Measurements from ENCODE around the gene PNPLA1.

PNPLA1 gene

GRCh38 chr6:36272234-36272633 is 2.4 kb downstream of the PNPLA1 start:
- no peak overlapping the region for H3K27ac ChIP-seq (ENCODE audit: low read depth, low read length)
- no peaks in the 10 kb centered on the region for H3K4me1 ChIP-seq (ENCODE audit: control insufficient read depth, insufficient read depth, low read length, unreplicated experiment)
- H2AFZ ChIP-seq (ENCODE audit: low read length, unreplicated experiment): no peak overlapping the region
- H3K27me3 ChIP-seq (ENCODE audit: insufficient read depth, low read length): peaks cover 21% of the 10 kb centered on the region
- no peaks in the 10 kb centered on the region for H3K36me3 ChIP-seq (ENCODE audit: insufficient read depth, low read length)
- no peak overlapping the region for H3K4me3 ChIP-seq (ENCODE audit: low read depth, low read length)
- no peaks in the 10 kb centered on the region for H3K79me2 ChIP-seq (ENCODE audit: control insufficient read depth, insufficient read depth, low read length, unreplicated experiment)

GRCh38 chr6:36273067-36273466 is 3.2 kb downstream of the PNPLA1 start:
- no peak overlapping the region for H3K27ac ChIP-seq (ENCODE audit: low read depth, low read length)
- no peak overlapping the region for H3K4me3 ChIP-seq (ENCODE audit: low read depth, low read length)
- H3K36me3 ChIP-seq (ENCODE audit: insufficient read depth, low read length): no peaks in the 10 kb centered on the region
- H3K79me2 ChIP-seq (ENCODE audit: control insufficient read depth, insufficient read depth, low read length, unreplicated experiment): no peaks in the 10 kb centered on the region
- H3K4me1 ChIP-seq (ENCODE audit: control insufficient read depth, insufficient read depth, low read length, unreplicated experiment): no peaks in the 10 kb centered on the region
- H3K27me3 ChIP-seq (ENCODE audit: insufficient read depth, low read length): peaks cover 22% of the 10 kb centered on the region
- no peak overlapping the region for H2AFZ ChIP-seq (ENCODE audit: low read length, unreplicated experiment)

- no peak overlapping the region for H3K4me3 ChIP-seq (ENCODE audit: low read depth, low read length)
- no peaks in the 10 kb centered on the region for H3K4me1 ChIP-seq (ENCODE audit: control insufficient read depth, insufficient read depth, low read length, unreplicated experiment)
- H3K27me3 ChIP-seq (ENCODE audit: insufficient read depth, low read length): peaks cover 25% of the 10 kb centered on the region
- no peaks in the 10 kb centered on the region for H3K79me2 ChIP-seq (ENCODE audit: control insufficient read depth, insufficient read depth, low read length, unreplicated experiment)
- no peaks in the 10 kb centered on the region for H3K36me3 ChIP-seq (ENCODE audit: insufficient read depth, low read length)
- no peak overlapping the region for H3K27ac ChIP-seq (ENCODE audit: low read depth, low read length)
- H2AFZ ChIP-seq (ENCODE audit: low read length, unreplicated experiment): no peak overlapping the region
Observed at GRCh38 chr6:36273802-36274514, 4.1 kb downstream of the PNPLA1 start.

- no peak overlapping the region for H3K4me3 ChIP-seq (ENCODE audit: low read depth, low read length)
- peaks cover 40% of the 10 kb centered on the region for H3K27me3 ChIP-seq (ENCODE audit: insufficient read depth, low read length)
- no peak overlapping the region for H2AFZ ChIP-seq (ENCODE audit: low read length, unreplicated experiment)
- H3K79me2 ChIP-seq (ENCODE audit: control insufficient read depth, insufficient read depth, low read length, unreplicated experiment): no peaks in the 10 kb centered on the region
- H3K4me1 ChIP-seq (ENCODE audit: control insufficient read depth, insufficient read depth, low read length, unreplicated experiment): no peaks in the 10 kb centered on the region
- H3K36me3 ChIP-seq (ENCODE audit: insufficient read depth, low read length): no peaks in the 10 kb centered on the region
- no peak overlapping the region for H3K27ac ChIP-seq (ENCODE audit: low read depth, low read length)
Observed at GRCh38 chr6:36276581-36277536, 7.0 kb downstream of the PNPLA1 start.

GRCh38 chr6:36277946-36278470 is 8.1 kb downstream of the PNPLA1 start:
- Histone ChIP-seq H2AFZ (ENCODE audit: low read length, unreplicated experiment) (no peak overlapping the region), H3K27me3 (ENCODE audit: insufficient read depth, low read length) (peaks cover 48% of the 10 kb centered on the region), H3K4me3 (ENCODE audit: low read depth, low read length) (no peak overlapping the region), H3K27ac (ENCODE audit: low read depth, low read length) (no peak overlapping the region), H3K79me2 (ENCODE audit: control insufficient read depth, insufficient read depth, low read length, unreplicated experiment) (no peaks in the 10 kb centered on the region), H3K36me3 (ENCODE audit: insufficient read depth, low read length) (no peaks in the 10 kb centered on the region), H3K4me1 (ENCODE audit: control insufficient read depth, insufficient read depth, low read length, unreplicated experiment) (no peaks in the 10 kb centered on the region)

GRCh38 chr6:36280467-36280866 is 10.6 kb downstream of the PNPLA1 start:
- H3K79me2 ChIP-seq (ENCODE audit: control insufficient read depth, insufficient read depth, low read length, unreplicated experiment): no peaks in the 10 kb centered on the region
- H3K27ac ChIP-seq (ENCODE audit: low read depth, low read length): no peak overlapping the region
- peaks cover 60% of the 10 kb centered on the region for H3K27me3 ChIP-seq (ENCODE audit: insufficient read depth, low read length)
- no peak overlapping the region for H3K4me3 ChIP-seq (ENCODE audit: low read depth, low read length)
- H2AFZ ChIP-seq (ENCODE audit: low read length, unreplicated experiment): no peak overlapping the region
- no peaks in the 10 kb centered on the region for H3K36me3 ChIP-seq (ENCODE audit: insufficient read depth, low read length)
- H3K4me1 ChIP-seq (ENCODE audit: control insufficient read depth, insufficient read depth, low read length, unreplicated experiment): no peaks in the 10 kb centered on the region

- H3K4me3 ChIP-seq (ENCODE audit: low read depth, low read length): no peak overlapping the region
- H3K4me1 ChIP-seq (ENCODE audit: control insufficient read depth, insufficient read depth, low read length, unreplicated experiment): no peaks in the 10 kb centered on the region
- no peaks in the 10 kb centered on the region for H3K79me2 ChIP-seq (ENCODE audit: control insufficient read depth, insufficient read depth, low read length, unreplicated experiment)
- H3K27me3 ChIP-seq (ENCODE audit: insufficient read depth, low read length): peaks cover 59% of the 10 kb centered on the region
- H3K36me3 ChIP-seq (ENCODE audit: insufficient read depth, low read length): no peaks in the 10 kb centered on the region
- no peak overlapping the region for H2AFZ ChIP-seq (ENCODE audit: low read length, unreplicated experiment)
- no peak overlapping the region for H3K27ac ChIP-seq (ENCODE audit: low read depth, low read length)
Observed at GRCh38 chr6:36280983-36281382, 11.1 kb downstream of the PNPLA1 start.

GRCh38 chr6:36283608-36284007 is 13.7 kb downstream of the PNPLA1 start:
- no peaks in the 10 kb centered on the region for H3K36me3 ChIP-seq (ENCODE audit: insufficient read depth, low read length)
- no peak overlapping the region for H3K4me3 ChIP-seq (ENCODE audit: low read depth, low read length)
- H3K27me3 ChIP-seq (ENCODE audit: insufficient read depth, low read length): peaks cover 56% of the 10 kb centered on the region
- no peak overlapping the region for H3K27ac ChIP-seq (ENCODE audit: low read depth, low read length)
- no peak overlapping the region for H2AFZ ChIP-seq (ENCODE audit: low read length, unreplicated experiment)
- no peaks in the 10 kb centered on the region for H3K4me1 ChIP-seq (ENCODE audit: control insufficient read depth, insufficient read depth, low read length, unreplicated experiment)
- H3K79me2 ChIP-seq (ENCODE audit: control insufficient read depth, insufficient read depth, low read length, unreplicated experiment): no peaks in the 10 kb centered on the region

- peaks cover 51% of the 10 kb centered on the region for H3K27me3 ChIP-seq (ENCODE audit: insufficient read depth, low read length)
- no peak overlapping the region for H3K4me3 ChIP-seq (ENCODE audit: low read depth, low read length)
- no peak overlapping the region for H2AFZ ChIP-seq (ENCODE audit: low read length, unreplicated experiment)
- H3K36me3 ChIP-seq (ENCODE audit: insufficient read depth, low read length): no peaks in the 10 kb centered on the region
- H3K4me1 ChIP-seq (ENCODE audit: control insufficient read depth, insufficient read depth, low read length, unreplicated experiment): no peaks in the 10 kb centered on the region
- H3K79me2 ChIP-seq (ENCODE audit: control insufficient read depth, insufficient read depth, low read length, unreplicated experiment): no peaks in the 10 kb centered on the region
- H3K27ac ChIP-seq (ENCODE audit: low read depth, low read length): no peak overlapping the region
Observed at GRCh38 chr6:36284359-36284758, 14.5 kb downstream of the PNPLA1 start.

- H3K36me3 ChIP-seq (ENCODE audit: insufficient read depth, low read length): no peaks in the 10 kb centered on the region
- no peak overlapping the region for H3K27ac ChIP-seq (ENCODE audit: low read depth, low read length)
- H3K4me3 ChIP-seq (ENCODE audit: low read depth, low read length): no peak overlapping the region
- H3K4me1 ChIP-seq (ENCODE audit: control insufficient read depth, insufficient read depth, low read length, unreplicated experiment): peaks cover 8% of the 10 kb centered on the region
- H2AFZ ChIP-seq (ENCODE audit: low read length, unreplicated experiment): no peak overlapping the region
- H3K79me2 ChIP-seq (ENCODE audit: control insufficient read depth, insufficient read depth, low read length, unreplicated experiment): no peaks in the 10 kb centered on the region
- peaks cover 45% of the 10 kb centered on the region for H3K27me3 ChIP-seq (ENCODE audit: insufficient read depth, low read length)
Observed at GRCh38 chr6:36285187-36285671, 15.4 kb downstream of the PNPLA1 start.

All from ACC112 (cell line).